Loucy (cell line): ENCODE results near the gene CSTPP1.

Experiments
- H2AFZ ChIP-seq: fragments of 200-600 bp; sonication (generic); 2 replicates; pipeline ENCODE4 v1.6.0; 2016; ENCODE audit warnings: antibody characterized with exemption, mild to moderate bottlenecking, low read length, moderate library complexity
- H3F3A ChIP-seq: fragments of 200-600 bp; 2 replicates; pipeline ENCODE4 v1.6.0; 2016; ENCODE audit warnings: antibody characterized with exemption, low read depth, mild to moderate bottlenecking
- H3K27me3 ChIP-seq: fragments of 200-600 bp; sonication (generic); 2 replicates; pipeline ENCODE4 v1.6.1; 2014; ENCODE audit warnings: low read length, mild to moderate bottlenecking; ENCODE audit not compliant: insufficient read depth, poor library complexity, severe bottlenecking
- H3K36me3 ChIP-seq: fragments of 200-600 bp; sonication (generic); 2 replicates; pipeline ENCODE4 v1.6.1; 2016; ENCODE audit warnings: low read length; ENCODE audit not compliant: insufficient read depth
- H3K4me1 ChIP-seq: fragments of 200-600 bp; sonication (generic); 2 replicates; pipeline ENCODE4 v1.5.1; 2014; ENCODE audit warnings: low read length, mild to moderate bottlenecking; ENCODE audit not compliant: insufficient read depth, poor library complexity, severe bottlenecking
- H3K4me2 ChIP-seq: fragments of 200-600 bp; sonication (generic); 2 replicates; pipeline ENCODE4 v1.6.0; 2014; ENCODE audit warnings: antibody characterized with exemption, low read length, low read depth, mild to moderate bottlenecking; ENCODE audit not compliant: poor library complexity, severe bottlenecking
- H3K4me3 ChIP-seq: fragments of 200-600 bp; sonication (generic); 2 replicates; pipeline ENCODE4 v1.5.1; 2014; ENCODE audit warnings: low read length, mild to moderate bottlenecking, mixed read lengths; ENCODE audit not compliant: poor library complexity, severe bottlenecking
- H3K79me2 ChIP-seq: fragments of 200-600 bp; sonication (generic); 2 replicates; pipeline ENCODE4 v1.6.1; 2014; ENCODE audit warnings: low read length; ENCODE audit not compliant: insufficient read depth
- H3K9ac ChIP-seq: fragments of 200-600 bp; sonication (generic); 2 replicates; pipeline ENCODE4 v1.6.0; 2014; ENCODE audit warnings: mild to moderate bottlenecking, low read depth, low read length, moderate library complexity; ENCODE audit not compliant: poor library complexity, severe bottlenecking
- H3K9me2 ChIP-seq: fragments of 200-600 bp; sonication (generic); replicated peaks from 2 replicates; pipeline ENCODE4 v1.6.1; 2016; ENCODE audit warnings: low read depth, low read length, mixed read lengths
- H3K9me3 ChIP-seq: fragments of 200-600 bp; sonication (generic); 2 replicates; pipeline ENCODE4 v1.6.1; 2014; ENCODE audit warnings: mild to moderate bottlenecking, antibody characterized with exemption, low read length, low read depth; ENCODE audit not compliant: insufficient read depth
- H4K20me1 ChIP-seq: fragments of 200-600 bp; sonication (generic); 2 replicates; pipeline ENCODE4 v1.6.0; 2014; ENCODE audit warnings: antibody characterized with exemption, low read length, mild to moderate bottlenecking; ENCODE audit not compliant: insufficient read depth, poor library complexity, severe bottlenecking
- EZH2phosphoT487 ChIP-seq: fragments of 200-600 bp; IDR thresholded peaks from 2 replicates; pipeline ENCODE4 v1.6.1; 2018; ENCODE audit warnings: antibody characterized with exemption, mild to moderate bottlenecking, moderate library complexity, borderline replicate concordance
- TF ChIP-seq, protein P1 (sequence below): fragments of 200-600 bp; sonication (generic); conservative IDR thresholded peaks from 2 replicates; pipeline ENCODE4 v1.5.1; 2014; ENCODE audit warnings: mild to moderate bottlenecking, antibody characterized with exemption, low read length

Gene CSTPP1

DNA sequence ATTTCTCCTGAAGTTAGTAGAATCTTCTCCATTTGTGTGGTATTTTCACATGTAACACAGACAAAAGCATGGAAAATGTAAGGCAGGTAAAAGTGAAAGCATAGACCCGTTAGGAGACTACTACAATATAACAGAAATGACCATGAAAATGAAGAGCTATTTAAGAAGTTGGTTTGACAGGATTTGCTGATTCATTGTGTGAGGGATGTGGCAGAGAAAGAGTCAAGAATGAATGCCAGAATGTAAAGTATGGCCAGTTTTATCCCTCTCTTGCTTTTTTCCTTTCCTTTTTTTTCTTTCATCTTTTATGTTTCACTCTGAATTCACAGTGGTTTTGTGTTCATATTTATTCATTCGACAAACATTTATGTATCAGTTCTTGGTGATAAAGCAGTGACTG lies 124.2 kb downstream of the CSTPP1 start:
- peak overlapping the region; percentile 76 for H3K4me2 ChIP-seq

DNA sequence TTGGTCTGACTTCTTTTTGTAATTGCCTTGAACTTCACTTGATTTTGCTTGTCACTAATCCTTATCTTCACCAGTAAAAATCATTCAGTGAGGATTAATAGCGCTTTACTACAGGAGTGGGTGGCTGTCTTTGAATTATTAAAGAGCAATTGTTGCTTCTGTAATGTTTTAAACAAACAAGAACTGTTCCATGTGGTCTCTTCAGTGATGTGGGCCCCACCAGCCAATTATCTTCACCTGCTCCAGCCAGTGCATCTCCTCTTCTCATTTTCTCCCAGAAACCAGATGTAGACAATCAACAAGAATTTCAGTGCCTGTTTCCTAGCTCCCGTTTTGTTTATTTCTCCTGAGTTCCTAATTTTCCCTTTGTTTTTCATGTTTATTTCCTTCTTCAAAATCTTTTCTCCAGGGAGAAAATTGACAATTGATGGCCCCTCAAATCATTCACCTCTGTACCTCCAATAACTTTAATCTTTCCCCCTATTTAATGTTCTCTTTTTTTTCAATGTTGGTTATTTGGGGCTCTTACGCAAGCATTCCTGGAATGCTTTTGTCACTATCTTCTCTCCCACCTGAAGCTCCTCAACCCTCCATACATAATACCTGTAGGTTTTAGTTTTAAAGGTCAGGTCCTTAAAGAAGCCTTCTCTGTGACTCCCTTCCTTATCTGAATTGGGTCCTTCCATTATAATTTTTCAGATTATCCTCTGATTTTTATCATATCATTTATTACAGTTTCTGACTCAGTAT lies 125.0 kb downstream of the CSTPP1 start:
- Histone ChIP-seq H3F3A (no peaks in the 10 kb centered on the region), H3K4me2 (peak overlapping the region; percentile 76), H3K9ac (peak overlapping the region; percentile 51), H3K4me3 (peak overlapping the region; percentile 63), H2AFZ (no peak overlapping the region), H3K4me1 (peaks cover 18% of the 10 kb centered on the region), H3K9me3 (peaks cover 7% of the 10 kb centered on the region; the same call in 1 of the 2 replicates), H4K20me1 (no peaks in the 10 kb centered on the region), H3K9me2 (no peaks in the 10 kb centered on the region), H3K79me2 (no peaks in the 10 kb centered on the region), H3K27me3 (no peaks in the 10 kb centered on the region), H3K36me3 (no peaks in the 10 kb centered on the region; the same call in 1 of the 2 replicates)
- TF ChIP-seq, protein P1, sequence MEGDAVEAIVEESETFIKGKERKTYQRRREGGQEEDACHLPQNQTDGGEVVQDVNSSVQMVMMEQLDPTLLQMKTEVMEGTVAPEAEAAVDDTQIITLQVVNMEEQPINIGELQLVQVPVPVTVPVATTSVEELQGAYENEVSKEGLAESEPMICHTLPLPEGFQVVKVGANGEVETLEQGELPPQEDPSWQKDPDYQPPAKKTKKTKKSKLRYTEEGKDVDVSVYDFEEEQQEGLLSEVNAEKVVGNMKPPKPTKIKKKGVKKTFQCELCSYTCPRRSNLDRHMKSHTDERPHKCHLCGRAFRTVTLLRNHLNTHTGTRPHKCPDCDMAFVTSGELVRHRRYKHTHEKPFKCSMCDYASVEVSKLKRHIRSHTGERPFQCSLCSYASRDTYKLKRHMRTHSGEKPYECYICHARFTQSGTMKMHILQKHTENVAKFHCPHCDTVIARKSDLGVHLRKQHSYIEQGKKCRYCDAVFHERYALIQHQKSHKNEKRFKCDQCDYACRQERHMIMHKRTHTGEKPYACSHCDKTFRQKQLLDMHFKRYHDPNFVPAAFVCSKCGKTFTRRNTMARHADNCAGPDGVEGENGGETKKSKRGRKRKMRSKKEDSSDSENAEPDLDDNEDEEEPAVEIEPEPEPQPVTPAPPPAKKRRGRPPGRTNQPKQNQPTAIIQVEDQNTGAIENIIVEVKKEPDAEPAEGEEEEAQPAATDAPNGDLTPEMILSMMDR, result no peak
- no peak for TF ChIP-seq EZH2phosphoT487

More for the DNA sequence above, 124.2 kb downstream of the CSTPP1 start:
- Histone ChIP-seq H3K9me3 (peaks cover 7% of the 10 kb centered on the region; the same call in 1 of the 2 replicates), H3K36me3 (no peaks in the 10 kb centered on the region; the same call in 1 of the 2 replicates), H3K9ac (peak overlapping the region; percentile 51), H4K20me1 (no peaks in the 10 kb centered on the region), H3K9me2 (no peaks in the 10 kb centered on the region), H3K27me3 (no peaks in the 10 kb centered on the region), H2AFZ (peak overlapping the region; percentile 49), H3K4me1 (peaks cover 18% of the 10 kb centered on the region), H3F3A (no peaks in the 10 kb centered on the region), H3K4me3 (peak overlapping the region; percentile 63), H3K79me2 (no peaks in the 10 kb centered on the region)
- TF ChIP-seq, protein P1, result no peak

DNA sequence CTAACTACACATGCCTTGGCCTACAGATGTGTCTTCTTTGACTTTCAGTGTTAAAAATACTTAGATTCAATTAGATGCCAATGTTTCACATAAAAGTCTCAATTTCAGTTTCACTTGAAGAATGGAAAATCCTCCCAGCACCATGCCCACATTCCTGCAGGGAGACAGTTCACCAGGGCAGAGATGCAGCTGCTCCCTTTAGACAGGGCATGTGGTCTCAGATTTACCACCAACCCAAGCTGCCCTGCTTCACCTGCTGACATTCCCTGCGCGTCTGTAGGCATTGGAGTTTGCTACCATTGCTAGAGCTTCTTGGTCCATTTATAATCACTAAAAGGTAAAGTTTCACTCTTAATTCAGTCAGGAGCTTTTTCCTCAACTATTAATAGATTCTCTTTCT lies 126.2 kb downstream of the CSTPP1 start:
- Histone ChIP-seq H3K9me3 (peaks cover 7% of the 10 kb centered on the region; the same call in 1 of the 2 replicates), H3K9ac (no peak overlapping the region), H3K4me2 (no peak overlapping the region), H3F3A (no peaks in the 10 kb centered on the region), H3K27me3 (no peaks in the 10 kb centered on the region), H3K4me1 (peaks cover 18% of the 10 kb centered on the region), H2AFZ (no peak overlapping the region), H3K36me3 (no peaks in the 10 kb centered on the region; the same call in 1 of the 2 replicates), H3K79me2 (no peaks in the 10 kb centered on the region), H3K9me2 (no peaks in the 10 kb centered on the region), H3K4me3 (no peak overlapping the region), H4K20me1 (no peaks in the 10 kb centered on the region)
- TF ChIP-seq, protein P1, result no peak
- TF ChIP-seq EZH2phosphoT487, result no peak
